Regular cardiac myocyte (primary cell): ENCODE data around the gene OR11L1. TPM values are rescaled to one million over a fixed set of nuclear protein-coding genes. Genes with fewer than 3 reads are reported as not detected.

Experiments used
- total RNA-seq: library from RNA; depleted of rRNA; stranded (reverse); fragments of >200 nt; gene quantifications from 2 replicates; pipeline ENCODE4 v1.2.3, GENCODE V29; 2014

Gene OR11L1, protein sequence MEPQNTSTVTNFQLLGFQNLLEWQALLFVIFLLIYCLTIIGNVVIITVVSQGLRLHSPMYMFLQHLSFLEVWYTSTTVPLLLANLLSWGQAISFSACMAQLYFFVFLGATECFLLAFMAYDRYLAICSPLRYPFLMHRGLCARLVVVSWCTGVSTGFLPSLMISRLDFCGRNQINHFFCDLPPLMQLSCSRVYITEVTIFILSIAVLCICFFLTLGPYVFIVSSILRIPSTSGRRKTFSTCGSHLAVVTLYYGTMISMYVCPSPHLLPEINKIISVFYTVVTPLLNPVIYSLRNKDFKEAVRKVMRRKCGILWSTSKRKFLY
- not detected in 2 replicates for total RNA-seq

DNA sequence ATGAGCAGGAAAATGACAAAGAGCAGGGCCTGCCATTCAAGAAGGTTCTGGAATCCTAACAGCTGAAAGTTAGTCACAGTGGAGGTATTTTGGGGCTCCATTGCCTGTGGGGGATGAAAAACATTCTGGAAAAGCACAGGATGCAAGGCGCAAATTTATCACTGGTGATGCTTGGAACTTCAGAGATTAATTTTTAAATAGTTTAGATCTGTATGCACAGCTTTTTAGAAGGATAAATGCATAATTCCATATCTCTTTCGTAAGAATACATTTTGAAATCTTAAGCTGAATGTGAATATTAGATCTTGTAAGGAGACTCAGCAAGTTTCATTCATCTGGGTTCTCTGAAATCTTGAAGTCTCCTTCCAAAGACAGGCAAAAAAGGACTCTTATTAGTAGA, at the start of gene OR11L1:
OR11L1 (minus strand) TSS at position 101 of the 400 bp plus-strand sequence; CDS start at position 101, 0 bp downstream.

DNA sequence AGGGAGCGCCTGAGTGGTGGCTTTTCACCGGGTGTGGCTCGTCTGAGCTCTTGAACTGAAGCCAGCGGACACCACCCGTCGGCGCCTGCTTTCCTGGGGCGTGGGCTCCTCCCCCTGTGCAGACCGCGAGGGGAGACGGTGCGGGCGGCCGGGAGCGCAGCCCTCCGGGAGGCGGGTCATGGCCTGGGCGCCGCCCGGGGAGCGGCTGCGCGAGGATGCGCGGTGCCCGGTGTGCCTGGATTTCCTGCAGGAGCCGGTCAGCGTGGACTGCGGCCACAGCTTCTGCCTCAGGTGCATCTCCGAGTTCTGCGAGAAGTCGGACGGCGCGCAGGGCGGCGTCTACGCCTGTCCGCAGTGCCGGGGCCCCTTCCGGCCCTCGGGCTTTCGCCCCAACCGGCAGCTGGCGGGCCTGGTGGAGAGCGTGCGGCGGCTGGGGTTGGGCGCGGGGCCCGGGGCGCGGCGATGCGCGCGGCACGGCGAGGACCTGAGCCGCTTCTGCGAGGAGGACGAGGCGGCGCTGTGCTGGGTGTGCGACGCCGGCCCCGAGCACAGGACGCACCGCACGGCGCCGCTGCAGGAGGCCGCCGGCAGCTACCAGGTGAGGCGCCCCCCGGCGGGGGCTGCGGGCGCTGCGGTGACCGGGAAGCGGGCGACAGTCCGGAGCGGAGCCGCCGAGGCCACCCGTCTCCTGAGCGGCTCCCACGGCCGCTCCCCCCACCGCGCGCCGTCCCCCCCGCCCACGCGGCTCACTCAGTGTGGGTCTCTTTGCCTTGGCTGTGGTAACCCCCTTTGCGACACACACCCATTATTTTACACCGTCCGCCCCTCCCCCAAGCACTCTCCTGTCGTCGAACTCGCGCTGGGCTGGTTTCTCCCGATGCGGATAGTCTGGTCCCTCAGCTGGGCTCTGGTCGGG, 15.6 kb upstream of the OR11L1 start, which contains the start of gene TRIM58:
TRIM58 (plus strand) TSS at position 119 of the 916 bp plus-strand sequence; CDS start at position 179, 60 bp downstream.

GRCh38 chr1:247824023-247824422, 17.7 kb downstream of the OR11L1 start, which contains the start of gene OR14A16:
Gene OR14A16, minus strand, starts transcription at chr1:247824119. Its CDS starts 8,390 bp downstream, at chr1:247815729.

Other genes with a start within 250 kb of the OR11L1 start
- gene OR2G3, start 236.3 kb downstream of the OR11L1 start, total RNA-seq = not detected in 2 replicates
- not detected in 2 replicates for gene OR13G1, start 162.2 kb downstream of the OR11L1 start, total RNA-seq
- gene OR6F1, start 125.2 kb downstream of the OR11L1 start, total RNA-seq = not detected in 2 replicates
- not detected in 2 replicates for gene OR14K1, start 103.3 kb downstream of the OR11L1 start, total RNA-seq
- not detected in 2 replicates for gene OR14A2, start 93.8 kb downstream of the OR11L1 start, total RNA-seq
- gene OR1C1, start 81.3 kb downstream of the OR11L1 start, total RNA-seq = not detected in 2 replicates
- gene OR14A16, start 17.8 kb downstream of the OR11L1 start, total RNA-seq = not detected in 2 replicates
- 1.1 and 3.1 TPM in 2 replicates for gene TRIM58, start 15.3 kb upstream of the OR11L1 start, total RNA-seq
- 0.58 TPM in 1 of 2 replicates, not detected in the other for gene OR2W3, start 53.7 kb upstream of the OR11L1 start, total RNA-seq
- gene OR2T8, start 78.4 kb upstream of the OR11L1 start, total RNA-seq = under 0.01 TPM in 1 of 2 replicates, not detected in the other
- not detected in 2 replicates for gene OR2AJ1, start 83.0 kb upstream of the OR11L1 start, total RNA-seq
- not detected in 2 replicates for gene OR2L8, start 107.0 kb upstream of the OR11L1 start, total RNA-seq
- 0.28 TPM in 1 of 2 replicates, not detected in the other for gene OR2AK2, start 123.3 kb upstream of the OR11L1 start, total RNA-seq
- not detected in 2 replicates for gene OR2L5, start 171.8 kb upstream of the OR11L1 start, total RNA-seq
- not detected in 2 replicates for gene OR2L2, start 188.2 kb upstream of the OR11L1 start, total RNA-seq
- not detected in 2 replicates for gene OR2L3, start 204.9 kb upstream of the OR11L1 start, total RNA-seq